ENCODE data around the gene CEACAM20. TPM values are rescaled to one million over a fixed set of nuclear protein-coding genes. Genes with fewer than 3 reads are reported as not detected.

The CEACAM20 gene
- total RNA-seq, 1 experiment from 2014 or later, result not detected

- Mint-ChIP-seq H3K9me3 (no peaks in the 10 kb centered on the region), H3K4me3 (no peak overlapping the region), H3K27me3 (ENCODE audit: low read depth) (no peaks in the 10 kb centered on the region; the same call in none of the 2 replicates), H3K4me1 (peaks cover 12% of the 10 kb centered on the region), H3K36me3 (no peaks in the 10 kb centered on the region), H3K27ac (no peak overlapping the region)
- ChIA-PET CTCF (interaction anchor here (0.5 to 2.9 kb wide), 65 partner anchors 8 to 744 kb away, joined by 3 to 79 read pairs (median 7); partner anchors contain the start of genes CBLC, NECTIN2, PVR and ZNF180), POLR2A (interaction anchor here (0.6 to 0.9 kb wide), 2 partner anchors 73 to 388 kb away, joined by 3 read pairs; partner anchors contain the start of gene PVR)
- DNase-seq (ENCODE audit: low spot score) (no peak), ATAC-seq (no peak)
- TF ChIP-seq TEAD1 (CRISPR knock-in tag; IDR thresholded peaks at IDR 0.05) (no peak), ESRRA (CRISPR knock-in tag; IDR thresholded peaks at IDR 0.05; ENCODE audit: borderline replicate concordance) (no peak), EMX1 (CRISPR knock-in tag; IDR thresholded peaks at IDR 0.05) (no peak), TEAD4 (CRISPR knock-in tag; IDR thresholded peaks at IDR 0.05) (no peak), SP1 (CRISPR knock-in tag; conservative IDR thresholded peaks at IDR 0.05) (no peak), ZNF138 (CRISPR knock-in tag; conservative IDR thresholded peaks at IDR 0.05) (no peak), ERG (CRISPR knock-in tag; IDR thresholded peaks at IDR 0.05) (no peak)
- TF ChIP-seq, protein P1, sequence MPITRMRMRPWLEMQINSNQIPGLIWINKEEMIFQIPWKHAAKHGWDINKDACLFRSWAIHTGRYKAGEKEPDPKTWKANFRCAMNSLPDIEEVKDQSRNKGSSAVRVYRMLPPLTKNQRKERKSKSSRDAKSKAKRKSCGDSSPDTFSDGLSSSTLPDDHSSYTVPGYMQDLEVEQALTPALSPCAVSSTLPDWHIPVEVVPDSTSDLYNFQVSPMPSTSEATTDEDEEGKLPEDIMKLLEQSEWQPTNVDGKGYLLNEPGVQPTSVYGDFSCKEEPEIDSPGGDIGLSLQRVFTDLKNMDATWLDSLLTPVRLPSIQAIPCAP (CRISPR knock-in tag; IDR thresholded peaks at IDR 0.05), result no peak
- TF ChIP-seq, protein P2, sequence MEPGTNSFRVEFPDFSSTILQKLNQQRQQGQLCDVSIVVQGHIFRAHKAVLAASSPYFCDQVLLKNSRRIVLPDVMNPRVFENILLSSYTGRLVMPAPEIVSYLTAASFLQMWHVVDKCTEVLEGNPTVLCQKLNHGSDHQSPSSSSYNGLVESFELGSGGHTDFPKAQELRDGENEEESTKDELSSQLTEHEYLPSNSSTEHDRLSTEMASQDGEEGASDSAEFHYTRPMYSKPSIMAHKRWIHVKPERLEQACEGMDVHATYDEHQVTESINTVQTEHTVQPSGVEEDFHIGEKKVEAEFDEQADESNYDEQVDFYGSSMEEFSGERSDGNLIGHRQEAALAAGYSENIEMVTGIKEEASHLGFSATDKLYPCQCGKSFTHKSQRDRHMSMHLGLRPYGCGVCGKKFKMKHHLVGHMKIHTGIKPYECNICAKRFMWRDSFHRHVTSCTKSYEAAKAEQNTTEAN (CRISPR knock-in tag; IDR thresholded peaks at IDR 0.05), result no peak
These were observed 41.1 kb upstream of the CEACAM20 start for GRCh38 chr19:44570603-44570983.

- no peaks in the 10 kb centered on the region; the same call in 1 of the 2 replicates for H3K27me3 Mint-ChIP-seq (ENCODE audit: low read depth)
- no peaks in the 10 kb centered on the region for H3K9me3 Mint-ChIP-seq
- no peaks in the 10 kb centered on the region for H3K36me3 Mint-ChIP-seq
- CTCF ChIA-PET, result interaction anchor here (1.1 to 1.3 kb wide), 3 partner anchors 16 to 203 kb away, joined by 3 to 5 read pairs (median 3); no protein-coding TSS in a partner anchor
- ATAC-seq (no peak), DNase-seq (ENCODE audit: low spot score) (no peak)
- POLR2A ChIA-PET, result no interaction called here
- no peak overlapping the region for H3K27ac Mint-ChIP-seq
- no peak overlapping the region for H3K4me3 Mint-ChIP-seq
- peaks cover 2% of the 10 kb centered on the region for H3K4me1 Mint-ChIP-seq
- TF ChIP-seq, protein P3, sequence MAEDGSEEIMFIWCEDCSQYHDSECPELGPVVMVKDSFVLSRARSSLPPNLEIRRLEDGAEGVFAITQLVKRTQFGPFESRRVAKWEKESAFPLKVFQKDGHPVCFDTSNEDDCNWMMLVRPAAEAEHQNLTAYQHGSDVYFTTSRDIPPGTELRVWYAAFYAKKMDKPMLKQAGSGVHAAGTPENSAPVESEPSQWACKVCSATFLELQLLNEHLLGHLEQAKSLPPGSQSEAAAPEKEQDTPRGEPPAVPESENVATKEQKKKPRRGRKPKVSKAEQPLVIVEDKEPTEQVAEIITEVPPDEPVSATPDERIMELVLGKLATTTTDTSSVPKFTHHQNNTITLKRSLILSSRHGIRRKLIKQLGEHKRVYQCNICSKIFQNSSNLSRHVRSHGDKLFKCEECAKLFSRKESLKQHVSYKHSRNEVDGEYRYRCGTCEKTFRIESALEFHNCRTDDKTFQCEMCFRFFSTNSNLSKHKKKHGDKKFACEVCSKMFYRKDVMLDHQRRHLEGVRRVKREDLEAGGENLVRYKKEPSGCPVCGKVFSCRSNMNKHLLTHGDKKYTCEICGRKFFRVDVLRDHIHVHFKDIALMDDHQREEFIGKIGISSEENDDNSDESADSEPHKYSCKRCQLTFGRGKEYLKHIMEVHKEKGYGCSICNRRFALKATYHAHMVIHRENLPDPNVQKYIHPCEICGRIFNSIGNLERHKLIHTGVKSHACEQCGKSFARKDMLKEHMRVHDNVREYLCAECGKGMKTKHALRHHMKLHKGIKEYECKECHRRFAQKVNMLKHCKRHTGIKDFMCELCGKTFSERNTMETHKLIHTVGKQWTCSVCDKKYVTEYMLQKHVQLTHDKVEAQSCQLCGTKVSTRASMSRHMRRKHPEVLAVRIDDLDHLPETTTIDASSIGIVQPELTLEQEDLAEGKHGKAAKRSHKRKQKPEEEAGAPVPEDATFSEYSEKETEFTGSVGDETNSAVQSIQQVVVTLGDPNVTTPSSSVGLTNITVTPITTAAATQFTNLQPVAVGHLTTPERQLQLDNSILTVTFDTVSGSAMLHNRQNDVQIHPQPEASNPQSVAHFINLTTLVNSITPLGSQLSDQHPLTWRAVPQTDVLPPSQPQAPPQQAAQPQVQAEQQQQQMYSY (CRISPR knock-in tag; IDR thresholded peaks at IDR 0.05), result no peak
- no peak for TF ChIP-seq CREB1 (CRISPR knock-in tag; IDR thresholded peaks at IDR 0.05)
- TF ChIP-seq, protein P4, sequence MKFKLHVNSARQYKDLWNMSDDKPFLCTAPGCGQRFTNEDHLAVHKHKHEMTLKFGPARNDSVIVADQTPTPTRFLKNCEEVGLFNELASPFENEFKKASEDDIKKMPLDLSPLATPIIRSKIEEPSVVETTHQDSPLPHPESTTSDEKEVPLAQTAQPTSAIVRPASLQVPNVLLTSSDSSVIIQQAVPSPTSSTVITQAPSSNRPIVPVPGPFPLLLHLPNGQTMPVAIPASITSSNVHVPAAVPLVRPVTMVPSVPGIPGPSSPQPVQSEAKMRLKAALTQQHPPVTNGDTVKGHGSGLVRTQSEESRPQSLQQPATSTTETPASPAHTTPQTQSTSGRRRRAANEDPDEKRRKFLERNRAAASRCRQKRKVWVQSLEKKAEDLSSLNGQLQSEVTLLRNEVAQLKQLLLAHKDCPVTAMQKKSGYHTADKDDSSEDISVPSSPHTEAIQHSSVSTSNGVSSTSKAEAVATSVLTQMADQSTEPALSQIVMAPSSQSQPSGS (CRISPR knock-in tag; IDR thresholded peaks at IDR 0.05; ENCODE audit: borderline replicate concordance, low read depth), result no peak
- no peak for TF ChIP-seq ZNF317 (CRISPR knock-in tag; IDR thresholded peaks at IDR 0.05; ENCODE audit: borderline replicate concordance, low read depth)
- TF ChIP-seq NR1H2 (CRISPR knock-in tag; IDR thresholded peaks at IDR 0.05), result no peak
- no peak for TF ChIP-seq PREB (CRISPR knock-in tag; IDR thresholded peaks at IDR 0.05; ENCODE audit: borderline replicate concordance)
- no peak for TF ChIP-seq ATF3 (CRISPR knock-in tag; conservative IDR thresholded peaks at IDR 0.05)
- no peak for TF ChIP-seq TEAD4 (CRISPR knock-in tag; IDR thresholded peaks at IDR 0.05)
- TF ChIP-seq EMX1 (CRISPR knock-in tag; IDR thresholded peaks at IDR 0.05), result no peak
- TF ChIP-seq KAT7 (CRISPR knock-in tag; IDR thresholded peaks at IDR 0.05; ENCODE audit: borderline replicate concordance), result no peak
- TF ChIP-seq, protein P5, sequence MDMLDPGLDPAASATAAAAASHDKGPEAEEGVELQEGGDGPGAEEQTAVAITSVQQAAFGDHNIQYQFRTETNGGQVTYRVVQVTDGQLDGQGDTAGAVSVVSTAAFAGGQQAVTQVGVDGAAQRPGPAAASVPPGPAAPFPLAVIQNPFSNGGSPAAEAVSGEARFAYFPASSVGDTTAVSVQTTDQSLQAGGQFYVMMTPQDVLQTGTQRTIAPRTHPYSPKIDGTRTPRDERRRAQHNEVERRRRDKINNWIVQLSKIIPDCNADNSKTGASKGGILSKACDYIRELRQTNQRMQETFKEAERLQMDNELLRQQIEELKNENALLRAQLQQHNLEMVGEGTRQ (CRISPR knock-in tag; IDR thresholded peaks at IDR 0.05), result no peak
- no peak for TF ChIP-seq MYBL2 (CRISPR knock-in tag; IDR thresholded peaks at IDR 0.05)
- no peak for TF ChIP-seq ZNF138 (CRISPR knock-in tag; conservative IDR thresholded peaks at IDR 0.05)
These were observed 38.3 kb upstream of the CEACAM20 start for GRCh38 chr19:44567745-44568144.
